ENCODE data around the gene DRC1.

DRC1 gene

GRCh38 chr2:26457695-26458364 lies 56.1 kb downstream of the DRC1 start:
- Histone ChIP-seq H3K27me3 (ENCODE audit: insufficient read depth, poor library complexity, severe bottlenecking) (no peaks in the 10 kb centered on the region), H3K27ac (replicated peaks) (no peak overlapping the region), H3K4me3 (replicated peaks; ENCODE audit: insufficient read depth, low read length) (no peak overlapping the region)
- DNase-seq (ENCODE audit: low read depth in 1 of 2, low spot score in 1 of 2): no peak
- TF ChIP-seq SPI1 (IDR thresholded peaks at IDR 0.05; ENCODE audit: borderline replicate concordance, low read depth) (no peak), GABPA (IDR thresholded peaks at IDR 0.05; ENCODE audit: low read depth) (no peak), CTCF (IDR thresholded peaks at IDR 0.05; ENCODE audit: insufficient read depth, low read length) (no peak), POLR2AphosphoS5 (IDR thresholded peaks at IDR 0.05; ENCODE audit: low read depth) (no peak)
- TF ChIP-seq, protein P1, sequence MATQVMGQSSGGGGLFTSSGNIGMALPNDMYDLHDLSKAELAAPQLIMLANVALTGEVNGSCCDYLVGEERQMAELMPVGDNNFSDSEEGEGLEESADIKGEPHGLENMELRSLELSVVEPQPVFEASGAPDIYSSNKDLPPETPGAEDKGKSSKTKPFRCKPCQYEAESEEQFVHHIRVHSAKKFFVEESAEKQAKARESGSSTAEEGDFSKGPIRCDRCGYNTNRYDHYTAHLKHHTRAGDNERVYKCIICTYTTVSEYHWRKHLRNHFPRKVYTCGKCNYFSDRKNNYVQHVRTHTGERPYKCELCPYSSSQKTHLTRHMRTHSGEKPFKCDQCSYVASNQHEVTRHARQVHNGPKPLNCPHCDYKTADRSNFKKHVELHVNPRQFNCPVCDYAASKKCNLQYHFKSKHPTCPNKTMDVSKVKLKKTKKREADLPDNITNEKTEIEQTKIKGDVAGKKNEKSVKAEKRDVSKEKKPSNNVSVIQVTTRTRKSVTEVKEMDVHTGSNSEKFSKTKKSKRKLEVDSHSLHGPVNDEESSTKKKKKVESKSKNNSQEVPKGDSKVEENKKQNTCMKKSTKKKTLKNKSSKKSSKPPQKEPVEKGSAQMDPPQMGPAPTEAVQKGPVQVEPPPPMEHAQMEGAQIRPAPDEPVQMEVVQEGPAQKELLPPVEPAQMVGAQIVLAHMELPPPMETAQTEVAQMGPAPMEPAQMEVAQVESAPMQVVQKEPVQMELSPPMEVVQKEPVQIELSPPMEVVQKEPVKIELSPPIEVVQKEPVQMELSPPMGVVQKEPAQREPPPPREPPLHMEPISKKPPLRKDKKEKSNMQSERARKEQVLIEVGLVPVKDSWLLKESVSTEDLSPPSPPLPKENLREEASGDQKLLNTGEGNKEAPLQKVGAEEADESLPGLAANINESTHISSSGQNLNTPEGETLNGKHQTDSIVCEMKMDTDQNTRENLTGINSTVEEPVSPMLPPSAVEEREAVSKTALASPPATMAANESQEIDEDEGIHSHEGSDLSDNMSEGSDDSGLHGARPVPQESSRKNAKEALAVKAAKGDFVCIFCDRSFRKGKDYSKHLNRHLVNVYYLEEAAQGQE (IDR thresholded peaks at IDR 0.05; ENCODE audit: insufficient replicate concordance, low read depth): no peak

DNA sequence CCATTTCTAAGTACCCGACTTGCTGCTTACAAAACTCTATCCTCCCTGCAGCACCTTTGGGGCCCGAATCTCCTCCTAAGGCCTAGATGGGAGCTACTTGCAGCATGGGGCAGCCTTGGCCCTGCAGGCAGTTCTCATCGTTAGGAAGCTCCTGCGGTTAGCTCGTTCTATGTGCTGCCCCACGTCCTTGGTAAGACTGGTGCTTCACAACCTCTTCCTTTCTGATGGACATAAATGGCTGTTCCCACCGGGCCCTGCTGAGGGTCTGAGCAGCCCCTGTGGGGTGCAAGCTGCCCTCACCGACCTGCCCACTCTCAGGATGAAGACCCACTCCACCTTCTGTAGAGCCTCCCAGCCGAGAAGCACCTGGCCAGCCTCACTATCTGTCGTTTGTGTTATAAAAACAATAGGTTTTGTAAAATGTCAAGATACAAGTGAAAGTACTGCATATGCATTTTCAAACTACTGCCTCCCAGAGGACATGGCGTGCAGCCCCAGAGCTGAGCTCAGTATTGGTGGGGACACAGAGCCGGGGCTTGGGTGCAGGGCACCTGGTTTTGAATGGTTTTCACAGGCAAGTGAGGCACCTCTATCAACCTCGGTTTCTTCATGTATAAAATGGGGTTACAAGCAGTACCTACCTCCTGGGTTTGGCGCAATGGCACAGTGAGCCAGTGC lies 56.8 kb downstream of the DRC1 start:
- DNase-seq (ENCODE audit: low read depth in 1 of 2, low spot score in 1 of 2): no peak
- no peak for TF ChIP-seq GABPA (IDR thresholded peaks at IDR 0.05; ENCODE audit: low read depth)
- no peak for TF ChIP-seq POLR2AphosphoS5 (IDR thresholded peaks at IDR 0.05; ENCODE audit: low read depth)
- TF ChIP-seq, protein P1 (IDR thresholded peaks at IDR 0.05; ENCODE audit: insufficient replicate concordance, low read depth): no peak
- TF ChIP-seq CTCF (IDR thresholded peaks at IDR 0.05; ENCODE audit: insufficient read depth, low read length): no peak
- TF ChIP-seq SPI1 (IDR thresholded peaks at IDR 0.05; ENCODE audit: borderline replicate concordance, low read depth): no peak
- no peak overlapping the region for H3K4me3 ChIP-seq (replicated peaks; ENCODE audit: insufficient read depth, low read length)
- no peak overlapping the region for H3K27ac ChIP-seq (replicated peaks)
- H3K27me3 ChIP-seq (ENCODE audit: insufficient read depth, poor library complexity, severe bottlenecking): no peaks in the 10 kb centered on the region

GRCh38 chr2:26459991-26460612 lies 58.4 kb downstream of the DRC1 start:
- TF ChIP-seq, protein P1 (IDR thresholded peaks at IDR 0.05; ENCODE audit: insufficient replicate concordance, low read depth): no peak
- TF ChIP-seq CTCF (IDR thresholded peaks at IDR 0.05; ENCODE audit: insufficient read depth, low read length): no peak
- TF ChIP-seq POLR2AphosphoS5 (IDR thresholded peaks at IDR 0.05; ENCODE audit: low read depth): no peak
- no peak for TF ChIP-seq GABPA (IDR thresholded peaks at IDR 0.05; ENCODE audit: low read depth)
- no peak for TF ChIP-seq SPI1 (IDR thresholded peaks at IDR 0.05; ENCODE audit: borderline replicate concordance, low read depth)
- no peak for DNase-seq (ENCODE audit: low read depth in 1 of 2, low spot score in 1 of 2)

More at GRCh38 chr2:26459991-26460612, 58.4 kb downstream of the DRC1 start:
- H3K4me3 ChIP-seq (replicated peaks; ENCODE audit: insufficient read depth, low read length): no peak overlapping the region
- H3K27me3 ChIP-seq (ENCODE audit: insufficient read depth, poor library complexity, severe bottlenecking): no peaks in the 10 kb centered on the region
- no peak overlapping the region for H3K27ac ChIP-seq (replicated peaks)

All from HL-60 (cell line).